DMS153 treated with DMSO at 0.1 percent for 48 hours (cell line): ENCODE measurements around the gene IKBKG.
"Not testable (repeated sequence)": the region's sequence is repeated elsewhere in the genome, so short reads cannot be mapped to it uniquely, and the experiment has no call there.

Experiments
- DNase-seq: peaks from one replicate; lab custom pipeline; 2025; ENCODE audit not compliant: unreplicated experiment; lab: John Stamatoyannopoulos, UW

The IKBKG gene

DNA sequence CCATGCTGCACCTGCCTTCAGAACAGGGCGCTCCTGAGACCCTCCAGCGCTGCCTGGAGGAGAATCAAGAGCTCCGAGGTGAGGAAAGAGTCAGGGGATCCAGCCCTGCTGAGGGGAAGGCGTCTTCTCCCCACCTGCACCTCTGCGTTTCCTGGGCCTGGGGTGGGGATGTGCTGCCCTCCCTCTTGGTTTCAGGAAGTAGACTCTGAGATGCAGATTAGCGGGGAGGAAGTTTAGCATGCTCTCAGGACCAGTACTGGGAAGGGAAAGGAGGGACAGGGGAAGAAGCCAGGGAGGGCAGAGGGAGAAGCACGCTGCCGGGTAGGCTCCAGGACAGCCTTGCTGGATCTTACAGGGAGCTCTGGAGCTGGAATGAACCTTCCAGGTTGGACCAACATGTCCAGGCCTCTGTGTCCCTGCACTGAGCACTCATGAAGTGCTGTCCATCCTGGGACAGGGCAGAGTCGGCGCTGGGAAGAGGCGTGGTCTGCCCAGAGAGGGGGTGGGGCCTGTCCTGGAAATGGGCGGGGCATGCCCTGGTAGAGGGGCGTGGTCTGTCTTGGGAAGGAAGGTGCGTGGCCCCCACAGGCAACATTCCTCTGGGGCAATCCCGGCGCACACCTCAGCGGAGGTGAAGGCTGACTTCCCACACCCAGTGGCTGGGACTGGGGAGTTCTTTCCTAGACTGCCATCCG lies 4.8 kb downstream of the IKBKG start:
- not testable (repeated sequence) for DNase-seq

DNA sequence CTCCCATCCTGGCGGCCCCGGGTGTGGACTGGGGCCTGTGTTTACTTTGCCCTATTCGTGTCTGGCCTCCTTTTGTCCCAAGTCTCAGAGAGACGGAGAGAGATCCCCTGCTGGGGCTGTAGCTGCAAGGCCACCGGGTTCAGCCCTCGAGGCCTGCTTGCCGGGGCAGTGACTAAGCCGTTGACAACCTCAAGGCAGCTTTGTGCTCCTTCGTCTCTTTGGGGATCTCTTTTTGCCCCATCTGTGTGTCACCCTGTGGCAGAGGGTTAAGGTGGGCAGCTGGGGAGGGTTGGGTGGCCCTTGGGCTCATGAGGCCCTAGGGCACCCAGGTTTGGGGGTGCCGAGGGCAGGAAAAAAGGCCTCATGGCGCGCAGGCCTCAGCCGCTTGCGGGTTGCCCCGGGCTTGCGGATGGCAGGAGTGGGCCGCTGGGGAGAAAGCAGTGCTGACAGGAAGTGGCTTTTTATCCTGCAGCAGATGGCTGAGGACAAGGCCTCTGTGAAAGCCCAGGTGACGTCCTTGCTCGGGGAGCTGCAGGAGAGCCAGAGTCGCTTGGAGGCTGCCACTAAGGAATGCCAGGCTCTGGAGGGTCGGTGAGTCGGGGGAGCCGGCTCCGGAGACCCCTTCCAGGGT lies 10.8 kb downstream of the IKBKG start:
- not testable (repeated sequence) for DNase-seq

DNA sequence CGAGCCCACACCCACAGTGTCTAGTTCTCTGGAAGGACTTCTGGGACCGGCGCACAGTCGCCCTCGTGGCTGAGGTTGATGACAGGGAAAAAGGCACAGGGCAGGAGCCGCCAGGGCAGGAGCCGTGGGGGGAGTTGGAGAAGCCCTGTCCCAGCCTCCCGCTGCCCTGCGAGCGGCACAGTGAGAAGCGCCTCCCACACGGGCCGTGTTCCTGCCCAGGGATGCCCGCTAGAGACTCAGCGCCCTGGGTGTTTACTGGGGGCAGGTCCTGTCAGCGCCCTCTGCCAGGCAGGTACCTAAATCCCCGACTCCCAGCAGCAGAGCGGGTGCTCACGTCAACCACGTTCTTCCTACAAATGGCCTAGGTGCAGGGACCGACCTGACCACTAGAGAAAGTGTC lies 11.5 kb downstream of the IKBKG start:
- DNase-seq = not testable (repeated sequence)

DNA sequence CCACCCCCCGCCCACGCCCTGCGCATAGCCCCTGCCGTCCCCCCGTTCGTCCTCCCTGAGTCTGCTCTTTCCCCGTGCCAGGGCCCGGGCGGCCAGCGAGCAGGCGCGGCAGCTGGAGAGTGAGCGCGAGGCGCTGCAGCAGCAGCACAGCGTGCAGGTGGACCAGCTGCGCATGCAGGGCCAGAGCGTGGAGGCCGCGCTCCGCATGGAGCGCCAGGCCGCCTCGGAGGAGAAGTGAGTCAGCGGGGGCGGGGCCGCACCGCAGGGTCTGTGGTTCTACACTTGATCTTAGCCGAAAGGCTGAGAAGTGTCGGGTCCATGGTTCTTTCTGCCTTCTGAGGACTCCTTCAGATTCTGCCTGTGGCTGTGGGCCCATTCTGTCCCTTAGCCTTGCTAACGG lies 12.9 kb downstream of the IKBKG start:
- DNase-seq = not testable (repeated sequence)

DNA sequence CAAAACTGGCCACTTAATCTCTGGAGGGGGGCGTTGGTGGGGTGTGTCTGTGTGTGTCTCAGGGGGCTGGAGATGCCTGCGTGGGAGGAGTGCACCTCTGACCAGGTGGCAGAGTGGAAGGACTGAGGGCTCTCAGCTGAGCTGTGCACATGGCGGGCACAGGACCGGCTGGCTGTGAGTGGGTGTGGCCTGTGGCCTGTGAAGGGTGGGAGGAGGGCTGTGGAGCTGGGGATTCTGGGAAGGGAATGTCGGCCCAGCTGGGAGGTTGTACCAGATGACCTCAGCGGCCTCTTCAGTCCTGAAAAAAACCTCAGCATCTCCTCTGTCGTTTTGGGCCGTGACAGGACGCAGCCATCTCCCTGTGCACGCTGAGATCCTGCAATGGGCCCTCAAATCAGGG lies 14.9 kb downstream of the IKBKG start:
- DNase-seq = not testable (repeated sequence)

DNA sequence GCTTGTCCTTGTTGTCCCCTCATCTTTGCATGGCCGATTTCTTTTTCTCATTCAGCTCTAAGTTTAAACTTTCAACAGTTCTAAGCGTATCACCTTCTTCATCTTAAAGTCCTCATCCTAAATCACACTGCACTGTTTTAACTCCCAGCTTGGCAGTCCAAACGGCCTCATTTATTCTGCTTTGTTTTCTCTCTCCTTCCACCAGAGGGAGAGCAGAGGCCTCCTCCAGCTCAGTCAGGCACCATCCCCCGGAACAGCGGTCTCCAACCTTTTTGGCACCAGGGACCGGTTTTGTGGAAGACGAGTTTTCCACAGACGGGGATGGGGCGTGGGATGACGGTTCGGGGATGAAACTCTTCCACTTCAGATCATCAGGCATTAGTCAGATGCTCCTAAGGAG lies 22.9 kb downstream of the IKBKG start:
- DNase-seq = not testable (repeated sequence)

DNA sequence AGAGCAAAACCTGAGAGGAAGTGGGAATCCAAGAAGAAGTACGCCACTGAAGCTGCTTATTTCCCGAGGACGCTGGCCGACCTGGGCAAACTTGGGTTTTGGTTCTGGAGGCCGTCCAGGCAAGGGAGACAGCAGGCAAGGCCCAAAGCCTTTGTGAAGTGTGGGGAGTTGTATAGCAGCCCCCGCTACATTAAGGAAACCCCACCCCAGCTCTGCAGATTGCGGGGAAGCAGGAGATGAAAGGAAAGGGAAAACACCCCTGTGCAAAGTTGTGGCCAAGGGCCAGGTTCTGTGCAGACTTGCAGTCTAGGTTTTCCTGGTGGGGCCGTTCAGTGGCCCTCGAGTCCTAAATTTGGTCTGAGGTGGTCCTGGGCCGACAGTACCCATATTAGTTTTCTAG lies 25.6 kb downstream of the IKBKG start:
- not testable (repeated sequence) for DNase-seq

DNA sequence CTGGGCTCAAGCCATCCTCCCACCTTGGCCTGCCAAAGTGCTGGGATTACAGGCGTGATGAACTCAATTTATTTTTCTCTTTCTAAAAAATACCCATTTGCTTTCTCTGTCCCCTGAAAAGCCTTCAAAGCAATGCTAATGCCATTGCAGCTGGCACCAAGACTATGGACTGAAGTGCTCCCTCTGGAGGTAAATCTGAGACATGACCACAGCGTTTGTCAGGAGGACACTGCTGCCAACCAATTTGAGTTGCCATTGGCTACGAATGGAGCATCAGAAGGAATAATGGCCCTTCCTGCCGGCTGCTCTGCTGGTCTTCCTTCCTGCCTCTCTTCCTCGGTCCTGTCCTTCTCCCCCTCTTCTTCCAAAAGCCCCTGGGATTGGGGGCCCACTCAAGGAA lies 27.7 kb downstream of the IKBKG start:
- DNase-seq = not testable (repeated sequence)

DNA sequence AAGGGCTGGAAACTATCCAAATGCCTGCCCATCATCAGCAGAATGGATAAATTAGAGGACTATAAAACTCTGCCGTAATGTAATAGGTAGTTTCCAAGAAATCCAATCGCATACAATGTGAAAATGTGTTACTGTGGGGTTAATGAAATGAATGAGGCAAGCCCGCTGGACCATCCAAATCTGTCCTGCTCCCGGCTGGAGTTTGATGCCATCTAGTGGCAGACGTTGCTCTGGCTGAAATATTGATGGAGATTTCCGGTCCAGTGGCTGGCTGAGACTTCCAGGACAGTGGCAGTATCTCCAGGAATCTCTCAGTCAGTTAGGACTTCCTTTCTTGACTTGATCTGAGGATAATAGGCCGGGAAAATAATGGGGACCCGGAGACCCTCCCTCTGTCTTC lies 35.6 kb downstream of the IKBKG start:
- not testable (repeated sequence) for DNase-seq

DNA sequence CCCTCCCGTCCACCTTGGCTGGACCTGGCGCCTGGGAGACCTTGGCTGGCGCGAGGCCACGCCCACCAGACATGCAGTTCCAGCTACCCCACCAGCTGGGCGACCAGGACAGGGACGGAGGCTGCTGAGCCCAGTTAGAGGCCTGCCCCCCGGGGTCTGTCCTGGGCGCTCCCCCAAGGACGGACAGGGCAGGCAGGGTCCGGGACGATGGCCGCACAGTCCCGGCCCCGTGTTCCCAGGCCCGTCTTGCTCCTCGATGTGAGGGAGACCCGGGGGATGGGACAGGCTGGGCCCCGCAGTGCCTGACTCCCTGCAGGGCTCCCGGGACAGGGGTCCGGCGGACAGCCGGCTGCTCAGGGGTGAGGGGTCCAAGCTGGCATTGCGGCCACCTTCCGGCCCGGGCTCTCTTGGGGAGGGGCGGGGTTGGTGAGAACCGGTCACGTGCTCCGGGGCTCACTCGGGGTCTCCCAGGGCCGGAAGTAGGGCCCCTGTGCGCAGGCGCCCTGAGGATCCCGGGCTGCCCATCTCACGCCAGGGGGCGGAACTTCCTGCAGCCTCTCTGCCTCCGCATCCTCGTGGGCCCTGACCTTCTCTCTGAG lies 37.3 kb downstream of the IKBKG start, which contains the start of gene CTAG1A:
Gene CTAG1A (plus strand): TSS at position 549 of the 599 bp plus-strand sequence. CDS start 74 bp downstream, outside the sequence.
- not testable (repeated sequence) for DNase-seq

DNA sequence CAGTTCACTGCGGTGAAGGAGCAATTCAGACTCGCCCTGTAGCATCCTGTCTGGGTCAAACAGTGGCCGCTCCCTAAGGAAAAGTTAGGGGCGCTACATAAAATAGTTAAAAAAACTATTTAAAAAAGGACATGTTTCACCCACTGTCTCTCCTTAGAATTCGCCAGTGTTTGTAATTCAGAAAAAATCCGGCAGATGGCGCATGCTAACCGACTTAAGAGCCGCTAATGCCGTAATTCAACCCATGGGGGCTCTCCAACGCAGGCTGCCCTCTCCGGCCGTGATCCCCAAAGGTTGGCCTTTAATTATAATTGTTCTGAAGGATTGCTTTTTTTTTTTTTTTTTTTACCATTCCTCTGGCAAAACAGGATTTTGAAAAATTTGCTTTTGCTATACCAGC lies 43.0 kb downstream of the IKBKG start:
- DNase-seq = not testable (repeated sequence)

DNA sequence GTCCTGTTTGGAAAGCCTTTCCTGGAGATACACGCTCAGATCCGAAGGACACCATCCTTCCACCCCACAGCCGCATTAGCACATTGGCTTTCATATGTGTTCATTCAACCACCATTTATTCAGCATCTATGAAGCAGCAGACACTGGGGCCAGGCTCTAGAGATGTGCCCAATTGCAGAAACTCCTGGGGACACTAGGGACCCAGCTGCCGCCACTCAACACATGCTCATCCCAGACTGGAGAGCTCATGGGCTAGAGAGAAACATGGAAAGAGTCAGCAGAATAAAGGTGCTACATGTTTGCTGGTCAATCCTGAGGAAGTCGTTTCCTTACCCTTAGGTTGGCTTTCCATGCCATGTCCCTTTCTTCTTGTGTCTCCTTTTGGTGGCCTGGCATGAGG lies 45.1 kb downstream of the IKBKG start:
- no peak for DNase-seq

DNA sequence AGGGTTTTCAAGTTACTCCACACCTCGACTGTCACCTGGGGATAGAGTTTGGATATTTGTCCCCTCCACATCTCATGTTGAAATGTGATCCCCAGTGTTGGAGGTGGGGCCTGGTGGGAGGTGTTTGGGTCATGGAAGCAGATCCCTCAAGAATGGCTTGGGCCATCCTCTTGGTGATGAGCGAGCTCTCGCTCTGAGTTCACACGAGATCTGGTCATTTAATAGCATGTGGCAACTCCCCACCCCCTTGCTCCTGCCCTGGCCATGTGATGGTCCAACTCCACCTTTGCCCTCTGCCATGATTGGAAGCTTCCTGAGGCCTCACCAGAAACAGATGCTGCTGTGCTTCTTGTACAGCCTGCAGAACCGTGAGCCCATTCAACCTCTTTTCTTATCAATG lies 45.8 kb downstream of the IKBKG start:
- DNase-seq = no peak

DNA sequence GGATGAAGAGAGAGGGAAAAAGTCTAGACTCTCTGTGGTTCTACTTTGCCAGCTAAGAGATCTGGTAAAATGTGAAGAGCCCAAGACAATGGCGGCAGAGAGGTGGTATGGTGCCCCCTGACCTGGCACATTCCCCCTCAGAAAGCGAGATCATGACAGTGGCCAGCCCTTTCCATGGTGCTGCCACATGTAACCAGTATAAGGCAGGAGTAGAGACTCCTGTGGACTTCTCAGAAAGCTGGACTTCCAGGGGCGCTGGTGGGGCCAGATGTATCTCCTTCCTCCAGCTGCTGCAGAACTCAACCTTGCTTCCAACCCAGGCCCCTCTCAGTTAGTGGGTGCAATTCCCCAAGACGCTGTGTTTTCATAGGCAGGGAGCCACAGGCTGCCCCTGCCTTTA lies 47.1 kb downstream of the IKBKG start:
- no peak for DNase-seq

DNA sequence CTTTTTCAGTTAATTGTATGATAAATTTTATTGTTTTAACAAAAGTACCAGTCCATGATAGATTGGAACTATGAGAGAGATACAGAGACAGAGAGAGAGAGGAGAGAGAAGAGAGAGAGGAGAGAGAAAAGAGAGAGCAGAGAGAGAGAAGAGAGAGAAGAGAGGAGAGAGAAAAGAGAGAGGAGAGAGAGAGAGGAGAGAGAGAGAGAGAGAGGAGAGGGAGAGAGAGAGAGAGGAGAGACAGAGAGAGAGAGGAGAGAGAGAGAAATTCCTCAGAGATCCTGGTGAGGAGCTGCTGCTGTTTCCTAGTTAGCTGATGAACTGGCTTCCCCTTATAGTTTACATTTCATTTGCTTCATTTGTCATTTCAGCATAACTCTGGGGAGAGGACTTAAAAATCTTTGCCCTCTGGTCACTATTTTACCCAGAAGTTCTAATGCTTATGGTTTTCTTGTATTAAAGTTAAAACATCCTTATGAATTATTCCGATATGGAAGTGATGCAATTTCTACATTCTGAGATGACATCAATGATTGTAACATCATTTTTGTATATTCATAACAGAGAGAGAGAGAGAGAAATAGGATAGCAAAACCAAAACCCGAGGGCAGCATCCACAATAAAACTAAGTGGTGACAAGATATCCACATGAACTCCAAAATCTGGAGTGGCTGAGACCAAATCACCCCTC lies 48.3 kb downstream of the IKBKG start:
- DNase-seq = no peak

DNA sequence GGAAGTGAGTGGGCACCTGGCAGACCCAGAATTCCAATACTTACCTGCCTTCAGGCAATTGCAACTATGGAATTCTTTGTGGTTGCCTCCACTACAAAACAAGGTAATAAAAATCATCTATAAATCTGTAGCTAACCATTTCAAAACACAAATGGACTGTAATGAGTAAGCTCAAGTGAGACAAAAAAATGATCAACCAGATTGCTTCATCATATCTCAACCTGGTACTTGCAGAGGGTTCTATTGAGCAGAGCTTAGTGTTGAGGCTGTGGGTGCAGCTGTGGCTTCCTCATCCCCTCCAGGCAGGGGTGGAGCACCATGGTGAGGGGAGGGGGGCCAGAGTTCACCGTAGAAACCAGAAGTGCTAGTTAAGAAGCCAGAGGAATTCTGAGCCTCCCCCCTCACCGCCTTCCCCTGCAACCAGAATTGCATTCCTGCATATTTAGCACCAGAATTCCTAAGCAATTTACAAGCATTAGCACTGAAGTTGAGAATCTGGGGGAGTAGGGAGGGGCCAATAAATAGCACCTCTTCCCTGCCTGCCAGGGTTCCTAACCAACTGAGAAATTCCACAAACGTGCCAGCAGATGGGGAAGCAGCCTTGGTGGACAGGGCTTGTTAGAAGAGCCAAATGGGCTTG lies 49.0 kb downstream of the IKBKG start:
- no peak for DNase-seq

DNA sequence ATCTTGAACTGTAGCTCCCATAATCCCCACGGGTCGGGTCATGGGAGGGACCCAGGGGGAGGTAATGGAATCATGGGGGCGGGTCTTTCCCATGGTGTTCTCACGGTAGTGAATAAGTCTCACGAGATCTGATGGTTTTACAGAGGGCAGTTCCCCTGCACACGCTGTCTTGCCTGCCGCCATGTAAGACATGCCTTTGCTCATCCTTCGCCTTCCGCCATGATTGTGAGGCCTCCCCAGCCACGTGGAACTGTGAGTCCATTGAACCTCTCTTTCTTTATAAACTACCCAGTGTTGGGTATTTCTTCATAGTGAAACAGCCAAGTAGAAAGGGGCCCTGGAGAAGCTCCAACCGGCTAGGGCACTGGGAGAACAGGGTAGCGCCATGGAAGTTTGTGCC lies 49.8 kb downstream of the IKBKG start:
- no peak for DNase-seq

DNA sequence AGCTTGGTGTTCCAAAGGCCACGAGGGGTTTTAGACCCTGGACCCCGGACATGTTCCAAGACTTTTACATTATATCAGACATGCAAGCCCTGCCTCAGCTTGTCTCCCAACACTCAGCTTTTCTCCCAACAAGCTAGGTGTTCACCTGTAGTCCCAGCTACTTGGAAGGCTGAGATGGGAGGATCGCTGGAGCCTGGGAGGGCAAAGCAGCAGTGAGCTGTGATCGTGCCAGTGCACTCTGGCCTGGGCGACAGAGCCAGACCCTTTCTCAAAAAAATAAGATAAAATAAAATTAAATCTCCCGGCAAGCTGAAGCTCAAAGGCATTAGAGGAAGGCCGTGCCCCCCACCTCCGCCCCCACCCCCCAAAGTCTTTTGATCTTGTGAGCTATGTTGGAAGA lies 51.2 kb downstream of the IKBKG start:
- DNase-seq = no peak

DNA sequence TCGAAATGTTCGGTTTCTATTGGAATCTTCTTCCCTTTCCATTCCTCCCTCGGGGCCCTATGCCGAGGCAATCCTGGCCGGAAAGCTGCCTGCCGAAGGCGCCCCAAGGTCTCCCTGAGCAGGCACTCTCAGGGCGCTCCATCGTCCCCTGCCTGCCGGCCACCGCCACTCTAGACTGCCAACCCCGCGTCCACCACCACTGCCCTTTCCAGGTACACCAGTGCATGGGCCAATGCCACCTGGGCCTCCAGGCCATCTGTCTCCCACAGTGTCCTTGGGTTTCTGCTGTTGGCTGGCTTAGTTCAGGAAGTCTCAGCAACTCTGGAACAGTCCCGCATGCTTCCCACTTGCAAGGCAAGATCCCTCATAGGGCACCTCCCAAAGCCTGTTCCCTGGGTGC lies 52.1 kb downstream of the IKBKG start:
- DNase-seq = no peak

DNA sequence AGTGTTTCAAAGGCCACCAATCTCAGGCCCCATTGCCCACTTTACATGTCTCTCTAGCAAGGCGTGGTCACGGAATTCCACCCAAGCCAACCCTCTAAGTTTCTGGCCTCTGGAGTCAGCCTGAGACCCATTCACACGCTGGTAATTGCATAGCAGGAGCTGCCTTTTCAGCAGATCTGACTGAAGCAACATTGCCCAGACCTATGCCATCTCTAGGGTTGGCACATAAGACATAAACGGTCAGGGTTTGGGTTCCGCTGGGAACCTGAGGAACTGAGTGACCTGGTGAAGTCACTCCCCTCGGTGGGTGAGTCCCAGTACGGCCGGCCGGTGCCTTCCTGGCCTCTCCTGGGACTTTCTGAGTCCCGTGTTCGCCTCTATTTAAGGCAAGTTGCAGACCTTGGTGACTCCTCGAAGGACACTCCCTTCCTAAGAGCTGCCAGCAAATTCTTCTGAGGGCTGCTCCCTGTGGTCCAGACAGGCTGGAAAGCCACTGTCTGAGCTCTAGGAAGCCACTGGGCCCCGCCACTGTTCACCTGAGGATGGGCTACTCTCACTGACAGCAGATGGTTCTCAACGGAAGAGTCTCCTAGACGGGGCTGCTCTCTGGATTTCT lies 53.4 kb downstream of the IKBKG start:
- no peak for DNase-seq

DNA sequence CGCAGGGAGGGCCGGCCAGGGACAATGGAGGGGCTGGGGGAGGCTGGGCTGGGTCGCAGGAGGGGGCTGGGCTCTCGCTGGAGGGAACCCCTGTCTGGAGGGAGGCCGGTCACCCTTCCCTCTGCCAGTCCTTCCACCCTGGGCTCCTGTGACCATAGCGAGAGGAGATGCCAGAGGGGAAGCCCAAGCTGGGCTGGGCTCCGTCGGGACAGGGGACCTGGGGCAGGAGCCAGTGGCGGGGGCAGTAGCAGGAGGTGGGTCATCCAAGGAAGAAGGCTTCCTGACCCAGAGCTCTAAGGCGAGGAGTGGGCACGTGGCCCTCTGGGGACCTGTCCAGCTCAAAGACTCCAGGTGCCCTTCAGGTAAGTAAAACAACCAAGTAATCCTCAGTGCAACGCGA lies 54.8 kb downstream of the IKBKG start:
- DNase-seq = no peak
